OCI-LY1 (cell line): Measurements from ENCODE around the gene MARCHF10.

ENCODE experiments used
- H2AFZ ChIP-seq: fragments of 200-600 bp; sonication (generic), shearing (Covaris generic); 2 replicates; pipeline ENCODE4 v1.6.0; 2014; ENCODE audit warnings: antibody characterized with exemption, mild to moderate bottlenecking, low read length
- H3F3A ChIP-seq: fragments of 200-600 bp; sonication (generic), shearing (Covaris generic); 2 replicates; pipeline ENCODE4 v1.6.0; 2014; ENCODE audit warnings: mild to moderate bottlenecking, antibody characterized with exemption, low read length, moderate library complexity; ENCODE audit not compliant: insufficient read depth
- H3K27ac ChIP-seq: fragments of 200-600 bp; sonication (generic); 2 replicates; pipeline ENCODE4 v1.5.1; 2014; ENCODE audit warnings: low read length, mixed run types, mild to moderate bottlenecking, low read depth; ENCODE audit not compliant: poor library complexity, severe bottlenecking
- H3K27me3 ChIP-seq: fragments of 200-600 bp; sonication (generic); 2 replicates; pipeline ENCODE4 v1.6.0; 2014; ENCODE audit warnings: antibody characterized with exemption, mild to moderate bottlenecking, low read length, moderate library complexity; ENCODE audit not compliant: insufficient read depth
- H3K36me3 ChIP-seq: fragments of 200-600 bp; sonication (generic); 2 replicates; pipeline ENCODE4 v1.6.1; 2014; ENCODE audit warnings: mild to moderate bottlenecking, antibody characterized with exemption, low read length, moderate library complexity, mixed read lengths; ENCODE audit not compliant: insufficient read depth
- H3K4me1 ChIP-seq: fragments of 200-600 bp; sonication (generic); 2 replicates; pipeline ENCODE4 v1.5.1; 2014; ENCODE audit warnings: mild to moderate bottlenecking, low read length, moderate library complexity; ENCODE audit not compliant: insufficient read depth, severe bottlenecking
- H3K4me2 ChIP-seq: fragments of 200-600 bp; sonication (generic), shearing (Covaris generic); 2 replicates; pipeline ENCODE4 v1.6.1; 2014; ENCODE audit warnings: low read length
- H3K4me3 ChIP-seq: fragments of 200-600 bp; sonication (generic); 2 replicates; pipeline ENCODE4 v1.5.1; 2014; ENCODE audit warnings: low read length, low read depth, mild to moderate bottlenecking, mixed read lengths; ENCODE audit not compliant: poor library complexity, severe bottlenecking
- H3K79me2 ChIP-seq: fragments of 200-600 bp; shearing (Covaris generic); 2 replicates; pipeline ENCODE4 v1.6.1; 2016; ENCODE audit warnings: mixed run types, low read length, mixed read lengths; ENCODE audit not compliant: insufficient read depth
- H3K9ac ChIP-seq: fragments of 200-600 bp; sonication (generic), shearing (Covaris generic); 2 replicates; pipeline ENCODE4 v1.6.1; 2014; ENCODE audit warnings: mild to moderate bottlenecking, low read length, mixed read lengths
- H3K9me2 ChIP-seq: fragments of 200-600 bp; sonication (generic), shearing (Covaris generic); 2 replicates; pipeline ENCODE4 v1.6.1; 2014; ENCODE audit warnings: low read depth, mild to moderate bottlenecking, low read length, mixed read lengths
- H3K9me3 ChIP-seq: fragments of 200-600 bp; shearing (Covaris generic); 2 replicates; pipeline ENCODE4 v1.6.1; 2014; ENCODE audit warnings: low read length, mixed read lengths
- H4K20me1 ChIP-seq: fragments of 200-600 bp; sonication (generic), shearing (Covaris generic); 2 replicates; pipeline ENCODE4 v1.6.0; 2016; ENCODE audit warnings: mild to moderate bottlenecking, low read length; ENCODE audit not compliant: insufficient read depth
- EZH2 ChIP-seq: fragments of 200-600 bp; sonication (generic), shearing (Covaris generic); IDR thresholded peaks from 2 replicates; pipeline ENCODE4 v1.8.0; 2017; ENCODE audit warnings: borderline replicate concordance, mixed run types, mild to moderate bottlenecking, antibody characterized with exemption, low read length, moderate library complexity, mixed read lengths
- TF ChIP-seq, protein P1 (sequence below): fragments of 200-600 bp; sonication (generic), shearing (Covaris generic); IDR thresholded peaks from 2 replicates; pipeline ENCODE4 v1.5.1; 2017; ENCODE audit warnings: mild to moderate bottlenecking, antibody characterized with exemption, low read length, moderate library complexity, mixed read lengths

MARCHF10 gene

DNA sequence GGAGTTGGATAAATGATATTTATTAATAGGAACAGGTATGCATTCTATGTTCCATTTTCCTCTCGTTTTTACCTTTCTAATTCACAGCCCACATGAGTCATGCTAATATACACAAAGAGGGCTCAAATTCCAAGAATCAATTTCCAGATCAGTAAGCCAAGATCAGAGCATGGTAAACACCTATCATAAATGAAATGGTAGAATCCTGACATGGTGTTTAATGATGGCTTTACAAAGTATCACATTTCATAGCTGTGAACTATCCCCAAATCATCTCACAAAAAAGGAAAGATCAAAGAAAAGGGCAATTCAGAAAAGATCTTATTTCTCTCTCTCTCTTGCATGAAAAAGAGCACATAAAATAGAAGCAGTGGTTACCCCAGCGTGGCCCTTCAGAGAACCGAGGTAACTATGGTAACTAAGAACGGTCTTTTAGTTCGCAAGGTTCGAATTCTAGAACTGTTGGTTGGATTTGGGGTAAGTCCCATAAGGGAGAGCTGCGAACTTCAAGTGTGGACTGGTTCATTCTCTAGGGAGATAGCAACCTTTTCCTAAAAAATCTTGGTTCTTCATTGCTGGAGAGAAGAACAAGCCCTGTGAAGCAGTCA, 73.0 kb downstream of the MARCHF10 start:
- no peak overlapping the region for H3K4me3 ChIP-seq
- H3K9me2 ChIP-seq: no peaks in the 10 kb centered on the region
- no peaks in the 10 kb centered on the region for H3K9me3 ChIP-seq
- H2AFZ ChIP-seq: no peak overlapping the region
- no peak for TF ChIP-seq EZH2
- TF ChIP-seq, protein P1, sequence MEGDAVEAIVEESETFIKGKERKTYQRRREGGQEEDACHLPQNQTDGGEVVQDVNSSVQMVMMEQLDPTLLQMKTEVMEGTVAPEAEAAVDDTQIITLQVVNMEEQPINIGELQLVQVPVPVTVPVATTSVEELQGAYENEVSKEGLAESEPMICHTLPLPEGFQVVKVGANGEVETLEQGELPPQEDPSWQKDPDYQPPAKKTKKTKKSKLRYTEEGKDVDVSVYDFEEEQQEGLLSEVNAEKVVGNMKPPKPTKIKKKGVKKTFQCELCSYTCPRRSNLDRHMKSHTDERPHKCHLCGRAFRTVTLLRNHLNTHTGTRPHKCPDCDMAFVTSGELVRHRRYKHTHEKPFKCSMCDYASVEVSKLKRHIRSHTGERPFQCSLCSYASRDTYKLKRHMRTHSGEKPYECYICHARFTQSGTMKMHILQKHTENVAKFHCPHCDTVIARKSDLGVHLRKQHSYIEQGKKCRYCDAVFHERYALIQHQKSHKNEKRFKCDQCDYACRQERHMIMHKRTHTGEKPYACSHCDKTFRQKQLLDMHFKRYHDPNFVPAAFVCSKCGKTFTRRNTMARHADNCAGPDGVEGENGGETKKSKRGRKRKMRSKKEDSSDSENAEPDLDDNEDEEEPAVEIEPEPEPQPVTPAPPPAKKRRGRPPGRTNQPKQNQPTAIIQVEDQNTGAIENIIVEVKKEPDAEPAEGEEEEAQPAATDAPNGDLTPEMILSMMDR: no peak
- H4K20me1 ChIP-seq: no peaks in the 10 kb centered on the region
- H3K36me3 ChIP-seq: no peaks in the 10 kb centered on the region
- H3K27me3 ChIP-seq: 0 out of 2 replicates have a peak, but pooled peaks cover 4% of the 10 kb centered on the region
- H3K79me2 ChIP-seq: no peaks in the 10 kb centered on the region
- no peaks in the 10 kb centered on the region for H3F3A ChIP-seq
- H3K9ac ChIP-seq: no peak overlapping the region
- no peaks in the 10 kb centered on the region for H3K4me1 ChIP-seq
- H3K4me2 ChIP-seq: no peak overlapping the region
- no peak overlapping the region for H3K27ac ChIP-seq

DNA sequence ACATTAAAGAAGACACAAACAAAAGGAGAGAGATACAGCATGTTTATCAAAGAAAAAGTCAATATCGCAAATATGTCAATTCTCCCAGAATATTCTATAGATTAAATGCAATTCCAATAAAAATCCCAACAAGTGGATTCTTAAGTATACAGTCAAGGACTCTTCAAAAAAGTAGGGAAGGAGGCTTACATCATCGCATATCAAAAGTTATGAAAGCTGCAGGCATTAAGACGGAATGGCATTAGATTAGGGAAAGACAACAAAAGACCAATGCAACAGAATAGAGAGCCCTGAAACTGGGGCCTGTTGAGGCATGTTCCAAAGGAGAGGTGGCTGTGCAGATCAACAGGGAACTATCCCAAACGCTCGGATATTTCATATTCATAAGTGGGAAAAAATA, 76.0 kb downstream of the MARCHF10 start:
- TF ChIP-seq, protein P1: no peak
- no peak for TF ChIP-seq EZH2
- 0 out of 2 replicates have a peak, but pooled peaks cover 4% of the 10 kb centered on the region for H3K27me3 ChIP-seq
- H3K4me2 ChIP-seq: no peak overlapping the region
- H3K36me3 ChIP-seq: no peaks in the 10 kb centered on the region
- no peak overlapping the region for H2AFZ ChIP-seq
- H3K4me1 ChIP-seq: no peaks in the 10 kb centered on the region
- no peaks in the 10 kb centered on the region for H3F3A ChIP-seq
- no peak overlapping the region for H3K4me3 ChIP-seq
- H3K79me2 ChIP-seq: no peaks in the 10 kb centered on the region
- H4K20me1 ChIP-seq: no peaks in the 10 kb centered on the region
- no peak overlapping the region for H3K27ac ChIP-seq
- H3K9me3 ChIP-seq: no peaks in the 10 kb centered on the region
- no peak overlapping the region for H3K9ac ChIP-seq
- no peaks in the 10 kb centered on the region for H3K9me2 ChIP-seq

DNA sequence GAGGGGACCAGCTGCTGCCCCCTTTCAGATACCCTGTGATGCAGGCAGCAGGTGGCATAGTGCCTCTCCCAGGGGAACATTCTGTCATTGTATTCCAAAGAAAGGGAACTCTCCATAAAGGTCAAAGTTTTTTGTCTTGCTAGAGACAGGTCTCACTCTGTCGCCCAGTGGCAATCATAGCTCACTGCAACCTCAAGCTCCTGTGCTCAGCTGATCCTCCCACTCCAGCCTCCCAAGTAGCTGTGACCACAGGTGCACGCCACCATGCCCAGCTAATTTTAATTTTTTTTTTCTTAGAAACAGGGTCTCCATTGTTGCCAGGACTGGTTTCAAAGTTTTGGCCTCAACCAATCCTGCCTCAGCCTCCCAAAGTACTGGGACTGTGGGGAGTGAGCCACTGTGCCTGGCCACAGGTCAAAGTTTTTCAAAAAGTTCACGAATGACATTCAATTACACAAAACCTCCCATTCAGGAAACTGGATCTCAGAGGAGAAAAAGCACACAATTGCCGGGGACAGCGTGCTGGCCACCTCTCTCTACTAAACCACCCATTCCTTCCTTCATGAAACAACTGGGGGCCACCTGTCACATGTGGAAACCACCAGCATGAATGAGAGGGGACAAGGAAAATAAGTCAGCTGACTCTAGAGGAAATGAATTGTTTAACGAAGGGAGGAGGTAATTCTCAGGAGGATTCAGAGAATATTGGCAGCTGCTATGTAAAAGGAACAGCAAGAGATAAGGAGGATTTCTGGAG, 80.0 kb downstream of the MARCHF10 start:
- H3K4me2 ChIP-seq: no peak overlapping the region
- H3K9me3 ChIP-seq: no peaks in the 10 kb centered on the region
- no peaks in the 10 kb centered on the region for H3F3A ChIP-seq
- TF ChIP-seq, protein P1: no peak
- TF ChIP-seq EZH2: no peak
- H3K27ac ChIP-seq: no peak overlapping the region
- no peak overlapping the region for H3K9ac ChIP-seq
- no peaks in the 10 kb centered on the region for H3K9me2 ChIP-seq
- no peaks in the 10 kb centered on the region for H3K79me2 ChIP-seq
- no peak overlapping the region for H2AFZ ChIP-seq
- no peaks in the 10 kb centered on the region for H3K36me3 ChIP-seq
- H3K27me3 ChIP-seq: 0 out of 2 replicates have a peak, but pooled peaks cover 4% of the 10 kb centered on the region
- peaks cover 6% of the 10 kb centered on the region for H3K4me1 ChIP-seq
- no peaks in the 10 kb centered on the region for H4K20me1 ChIP-seq
- H3K4me3 ChIP-seq: no peak overlapping the region
